OCI-LY7 (cell line): ENCODE results near the gene TMEM165.

Experiments
- CTCF ChIP-seq: fragments of 200-600 bp; sonication (generic); conservative IDR thresholded peaks from 2 replicates; pipeline ENCODE4 v1.5.1; 2014; ENCODE audit warnings: mild to moderate bottlenecking, antibody characterized with exemption, low read length, moderate library complexity, mixed read lengths
- EZH2phosphoT487 ChIP-seq: fragments of 200-600 bp; sonication (generic); IDR thresholded peaks from 2 replicates; pipeline ENCODE4 v1.6.1; 2018; ENCODE audit warnings: low read depth, borderline replicate concordance, mild to moderate bottlenecking, mixed run types, antibody characterized with exemption, low read length, moderate library complexity, mixed read lengths

GRCh38 chr4:55351824-55352223 lies 43.9 kb upstream of the TMEM165 start:
- TF ChIP-seq CTCF = no peak
- TF ChIP-seq EZH2phosphoT487 = no peak
